Measurements from ENCODE around the gene HOXA7.

Gene HOXA7

GRCh38 chr7:27202018-27202861 is 45.8 kb upstream of the HOXA7 start:
- DNase-seq (ENCODE audit: low read depth, low spot score) = no peak
- Histone ChIP-seq H3K4me3 (ENCODE audit: insufficient read length, low read depth) (peak overlapping the region; percentile 6), H3K9me3 (ENCODE audit: insufficient read depth, low read length) (no peaks in the 10 kb centered on the region), H3K36me3 (ENCODE audit: insufficient read depth, insufficient read length, low read length) (no peaks in the 10 kb centered on the region), H3K4me1 (ENCODE audit: insufficient read depth, insufficient read length) (peaks cover 13% of the 10 kb centered on the region), H3K9ac (ENCODE audit: insufficient read length, low read depth) (peak overlapping the region; percentile 27), H3K27me3 (ENCODE audit: insufficient read depth, insufficient read length) (peaks cover 96% of the 10 kb centered on the region)
- TF ChIP-seq SUZ12 (IDR thresholded peaks at IDR 0.05; ENCODE audit: extremely low read depth, insufficient read depth, insufficient read length) = peak; percentile 57
- TF ChIP-seq YY1 (IDR thresholded peaks at IDR 0.05; ENCODE audit: insufficient read depth, insufficient read length) = no peak
- TF ChIP-seq ZNF274 (IDR thresholded peaks at IDR 0.05; ENCODE audit: low read depth, low read length) = no peak

GRCh38 chr7:27201580-27202017 is 45.1 kb upstream of the HOXA7 start:
- Histone ChIP-seq H3K9ac (ENCODE audit: insufficient read length, low read depth) (no peak overlapping the region), H3K27me3 (ENCODE audit: insufficient read depth, insufficient read length) (peaks cover 96% of the 10 kb centered on the region)

GRCh38 chr7:27200761-27201579 is 44.5 kb upstream of the HOXA7 start:
- DNase-seq (ENCODE audit: low read depth, low spot score) = no peak
- Histone ChIP-seq H3K36me3 (ENCODE audit: insufficient read depth, insufficient read length, low read length) (no peaks in the 10 kb centered on the region), H3K4me1 (ENCODE audit: insufficient read depth, insufficient read length) (peaks cover 13% of the 10 kb centered on the region), H3K9ac (ENCODE audit: insufficient read length, low read depth) (no peak overlapping the region), H3K9me3 (ENCODE audit: insufficient read depth, low read length) (no peaks in the 10 kb centered on the region), H3K4me3 (ENCODE audit: insufficient read length, low read depth) (peak overlapping the region; percentile 39), H3K27me3 (ENCODE audit: insufficient read depth, insufficient read length) (peaks cover 96% of the 10 kb centered on the region)
- TF ChIP-seq SUZ12 (IDR thresholded peaks at IDR 0.05; ENCODE audit: extremely low read depth, insufficient read depth, insufficient read length) (peak; percentile 48), ZNF274 (IDR thresholded peaks at IDR 0.05; ENCODE audit: low read depth, low read length) (no peak)

More at GRCh38 chr7:27201580-27202017, 45.1 kb upstream of the HOXA7 start:
- Histone ChIP-seq H3K4me3 (ENCODE audit: insufficient read length, low read depth) (no peak overlapping the region), H3K36me3 (ENCODE audit: insufficient read depth, insufficient read length, low read length) (no peaks in the 10 kb centered on the region), H3K9me3 (ENCODE audit: insufficient read depth, low read length) (no peaks in the 10 kb centered on the region), H3K4me1 (ENCODE audit: insufficient read depth, insufficient read length) (peaks cover 13% of the 10 kb centered on the region)
- no peak for DNase-seq (ENCODE audit: low read depth, low spot score)
- TF ChIP-seq YY1 (IDR thresholded peaks at IDR 0.05; ENCODE audit: insufficient read depth, insufficient read length) (no peak), SUZ12 (IDR thresholded peaks at IDR 0.05; ENCODE audit: extremely low read depth, insufficient read depth, insufficient read length) (peak; percentile 20), ZNF274 (IDR thresholded peaks at IDR 0.05; ENCODE audit: low read depth, low read length) (no peak)

GRCh38 chr7:27199849-27200760 is 43.6 kb upstream of the HOXA7 start, which contains the start of gene HOXA13:
Gene HOXA13 (minus strand): TSS chr7:27200091. CDS start chr7:27200077, 14 bp downstream.
- H3K4me3 ChIP-seq (ENCODE audit: insufficient read length, low read depth) = peak within 1 kb of the TSS; percentile 39
- TF ChIP-seq ZNF274 (IDR thresholded peaks at IDR 0.05; ENCODE audit: low read depth, low read length) = no peak
- TF ChIP-seq YY1 (IDR thresholded peaks at IDR 0.05; ENCODE audit: insufficient read depth, insufficient read length) = no peak
- peak; percentile 50 for TF ChIP-seq SUZ12 (IDR thresholded peaks at IDR 0.05; ENCODE audit: extremely low read depth, insufficient read depth, insufficient read length)
- H3K27me3 ChIP-seq (ENCODE audit: insufficient read depth, insufficient read length) = peaks cover 96% of the 10 kb centered on the region
- DNase-seq (ENCODE audit: low read depth, low spot score) = no peak
- no peaks in the 10 kb centered on the region for H3K36me3 ChIP-seq (ENCODE audit: insufficient read depth, insufficient read length, low read length)
- no peaks in the 10 kb centered on the region for H3K9me3 ChIP-seq (ENCODE audit: insufficient read depth, low read length)
- H3K4me1 ChIP-seq (ENCODE audit: insufficient read depth, insufficient read length) = peaks cover 7% of the 10 kb centered on the region
- peak within 1 kb of the TSS; percentile 32 for H3K9ac ChIP-seq (ENCODE audit: insufficient read length, low read depth)

GRCh38 chr7:27198871-27199801 is 42.7 kb upstream of the HOXA7 start:
- Histone ChIP-seq H3K4me1 (ENCODE audit: insufficient read depth, insufficient read length) (peaks cover 7% of the 10 kb centered on the region), H3K9ac (ENCODE audit: insufficient read length, low read depth) (peak overlapping the region; percentile 32), H3K36me3 (ENCODE audit: insufficient read depth, insufficient read length, low read length) (no peaks in the 10 kb centered on the region), H3K4me3 (ENCODE audit: insufficient read length, low read depth) (peak overlapping the region; percentile 39), H3K27me3 (ENCODE audit: insufficient read depth, insufficient read length) (peaks cover 96% of the 10 kb centered on the region), H3K9me3 (ENCODE audit: insufficient read depth, low read length) (no peaks in the 10 kb centered on the region)
- TF ChIP-seq ZNF274 (IDR thresholded peaks at IDR 0.05; ENCODE audit: low read depth, low read length) (no peak), SUZ12 (IDR thresholded peaks at IDR 0.05; ENCODE audit: extremely low read depth, insufficient read depth, insufficient read length) (peak; percentile 85), YY1 (IDR thresholded peaks at IDR 0.05; ENCODE audit: insufficient read depth, insufficient read length) (no peak)
- no peak for DNase-seq (ENCODE audit: low read depth, low spot score)

Data from NT2/D1 (cell line).